Measurements from ENCODE around the gene DGLUCY.
"Not testable (repeated sequence)": the region's sequence is repeated elsewhere in the genome, so short reads cannot be mapped to it uniquely, and the experiment has no call there.

The DGLUCY gene

GRCh38 chr14:91190853-91191252 is 77.0 kb downstream of the DGLUCY start:
- DNase-seq (ENCODE audit: low read depth, low spot score) = no peak
- H3K4me3 ChIP-seq (ENCODE audit: low read length) = no peak overlapping the region

GRCh38 chr14:91193069-91193468 is 79.2 kb downstream of the DGLUCY start:
- DNase-seq (ENCODE audit: low read depth, low spot score) = no peak
- no peak overlapping the region for H3K4me3 ChIP-seq (ENCODE audit: low read length)

GRCh38 chr14:91195881-91196280 is 82.0 kb downstream of the DGLUCY start:
- H3K4me3 ChIP-seq (ENCODE audit: low read length) = no peak overlapping the region

GRCh38 chr14:91197631-91198030 is 83.8 kb downstream of the DGLUCY start:
- no peak overlapping the region for H3K4me3 ChIP-seq (ENCODE audit: low read length)
- no peak for DNase-seq (ENCODE audit: low read depth, low spot score)

More at GRCh38 chr14:91195881-91196280, 82.0 kb downstream of the DGLUCY start:
- DNase-seq (ENCODE audit: low read depth, low spot score) = no peak

GRCh38 chr14:91200802-91201201 is 86.9 kb downstream of the DGLUCY start:
- H3K4me3 ChIP-seq (ENCODE audit: low read length); DNase-seq (ENCODE audit: low read depth, low spot score): not testable (repeated sequence)

- no peak for DNase-seq (ENCODE audit: low read depth, low spot score)
- no peak overlapping the region for H3K4me3 ChIP-seq (ENCODE audit: low read length)
Observed at GRCh38 chr14:91202234-91202974, 88.5 kb downstream of the DGLUCY start.

- no peak overlapping the region for H3K4me3 ChIP-seq (ENCODE audit: low read length)
- no peak for DNase-seq (ENCODE audit: low read depth, low spot score)
Observed at GRCh38 chr14:91204657-91205056, 90.8 kb downstream of the DGLUCY start.

GRCh38 chr14:91205459-91205858 is 91.6 kb downstream of the DGLUCY start:
- H3K4me3 ChIP-seq (ENCODE audit: low read length) = no peak overlapping the region
- DNase-seq (ENCODE audit: low read depth, low spot score) = no peak

- H3K4me3 ChIP-seq (ENCODE audit: low read length) = no peak overlapping the region
- DNase-seq (ENCODE audit: low read depth, low spot score) = no peak
Observed at GRCh38 chr14:91207008-91207407, 93.1 kb downstream of the DGLUCY start.

- H3K4me3 ChIP-seq (ENCODE audit: low read length) = no peak overlapping the region
- no peak for DNase-seq (ENCODE audit: low read depth, low spot score)
Observed at GRCh38 chr14:91211017-91211416, 97.1 kb downstream of the DGLUCY start.

- no peak for DNase-seq (ENCODE audit: low read depth, low spot score)
- H3K4me3 ChIP-seq (ENCODE audit: low read length) = no peak overlapping the region
Observed at GRCh38 chr14:91214306-91214705, 100.4 kb downstream of the DGLUCY start.

- no peak for DNase-seq (ENCODE audit: low read depth, low spot score)
- no peak overlapping the region for H3K4me3 ChIP-seq (ENCODE audit: low read length)
Observed at GRCh38 chr14:91215381-91215780, 101.5 kb downstream of the DGLUCY start.

- no peak for DNase-seq (ENCODE audit: low read depth, low spot score)
Observed at GRCh38 chr14:91216731-91217226, 102.9 kb downstream of the DGLUCY start.

GRCh38 chr14:91218014-91218413 is 104.1 kb downstream of the DGLUCY start:
- no peak for DNase-seq (ENCODE audit: low read depth, low spot score)
- H3K4me3 ChIP-seq (ENCODE audit: low read length) = no peak overlapping the region

More at GRCh38 chr14:91216731-91217226, 102.9 kb downstream of the DGLUCY start:
- H3K4me3 ChIP-seq (ENCODE audit: low read length) = no peak overlapping the region

- no peak for DNase-seq (ENCODE audit: low read depth, low spot score)
- no peak overlapping the region for H3K4me3 ChIP-seq (ENCODE audit: low read length)
Observed at GRCh38 chr14:91219517-91220389, 105.9 kb downstream of the DGLUCY start.

GRCh38 chr14:91220581-91221000 is 106.7 kb downstream of the DGLUCY start:
- DNase-seq (ENCODE audit: low read depth, low spot score) = no peak
- H3K4me3 ChIP-seq (ENCODE audit: low read length) = no peak overlapping the region

GRCh38 chr14:91221270-91221669 is 107.4 kb downstream of the DGLUCY start:
- no peak overlapping the region for H3K4me3 ChIP-seq (ENCODE audit: low read length)
- no peak for DNase-seq (ENCODE audit: low read depth, low spot score)

- DNase-seq (ENCODE audit: low read depth, low spot score) = no peak
- H3K4me3 ChIP-seq (ENCODE audit: low read length) = no peak overlapping the region
Observed at GRCh38 chr14:91223028-91223783, 109.3 kb downstream of the DGLUCY start.

GRCh38 chr14:91225025-91225424 is 111.2 kb downstream of the DGLUCY start:
- no peak for DNase-seq (ENCODE audit: low read depth, low spot score)
- H3K4me3 ChIP-seq (ENCODE audit: low read length) = no peak overlapping the region

Data from Jurkat, Clone E6-1 (cell line).